Thymus (tissue), 11 donors: ENCODE results near the gene BICDL1. TPM values are rescaled to one million over a fixed set of nuclear protein-coding genes. Genes with fewer than 3 reads are reported as not detected.
"Not testable (repeated sequence)": the region's sequence is repeated elsewhere in the genome, so short reads cannot be mapped to it uniquely, and the experiment has no call there.

Experiments
- DNase-seq, 9 donors: peaks; one replicate each; pipeline ENCODE4 v3.0.0-alpha.2; 2013; ENCODE audit warnings: low spot score in 9 of 9, low read depth in 6 of 9, missing footprints in 1 of 9
- H3K27ac ChIP-seq, 2 donors: one replicate each; pipeline ENCODE4 v1.5.1; 2013; ENCODE audit warnings: control low read depth in 1 of 2, low read depth in 1 of 2, low read length in 1 of 2, mild to moderate bottlenecking in 1 of 2, moderate library complexity in 1 of 2
- H3K27me3 ChIP-seq, 2 donors: one replicate each; pipeline ENCODE4 v1.5.1; 2013; ENCODE audit warnings: low read length in 1 of 2; ENCODE audit not compliant: control insufficient read depth in 2 of 2, insufficient read depth in 1 of 2
- H3K36me3 ChIP-seq, 2 donors: one replicate each; pipeline ENCODE4 v1.5.1; 2013; ENCODE audit warnings: low read length in 1 of 2, mild to moderate bottlenecking in 1 of 2, moderate library complexity in 1 of 2; ENCODE audit not compliant: control insufficient read depth in 2 of 2, insufficient read depth in 2 of 2
- H3K4me1 ChIP-seq, 2 donors: one replicate each; pipeline ENCODE4 v1.5.1; 2013; ENCODE audit warnings: low read length in 2 of 2; ENCODE audit not compliant: control insufficient read depth in 2 of 2, insufficient read depth in 2 of 2
- H3K4me3 ChIP-seq, 2 donors: one replicate each; pipeline ENCODE4 v1.5.1; 2013; ENCODE audit warnings: low read length in 2 of 2, control low read depth in 1 of 2, mild to moderate bottlenecking in 1 of 2
- H3K9me3 ChIP-seq, 2 donors: one replicate each; pipeline ENCODE4 v1.5.1; 2013; ENCODE audit warnings: low read length in 1 of 2, mild to moderate bottlenecking in 1 of 2; ENCODE audit not compliant: control insufficient read depth in 2 of 2, insufficient read depth in 1 of 2
- WGBS: extraction: QIAGEN DNeasy Blood & Tissue Kit; methylation state at CpG from one replicate; pipeline ENCODE4 v1.1.7; 2013; 5-methylcytosine and 5-hydroxymethylcytosine counted together
- polyA plus RNA-seq: library from polyadenylated mRNA; stranded (reverse); fragments of 200-250 nt; gene quantifications from one replicate; pipeline ENCODE4 v1.2.3, GENCODE V29; 2013
- total RNA-seq: library from RNA; stranded (reverse); fragments of 120-200 nt; gene quantifications from one replicate; pipeline ENCODE4 v1.2.4, GENCODE V29; 2013
- donor health status: healthy.

Gene BICDL1
- total and polyA plus RNA-seq, 2 donors, result 18.7 to 67.6 TPM

GRCh38 chr12:120013659-120014380 lies 24.8 kb downstream of the BICDL1 start:
- peak in 5 of 9 donors; percentile 31 to 73 (median 39) for DNase-seq
- Histone ChIP-seq H3K4me1 (peaks cover 0 to 13% of the 10 kb centered on the region in 2 donors), H3K36me3 (peaks cover 0 to 7% of the 10 kb centered on the region in 2 donors), H3K4me3 (no peak overlapping the region), H3K9me3 (no peaks in the 10 kb centered on the region), H3K27ac (peak overlapping the region; percentile 71 to 72), H3K27me3 (no peaks in the 10 kb centered on the region)
- WGBS, result 80% methylated on average over 9 of the region's 9 CpGs

- H3K36me3 ChIP-seq, H3K9me3 ChIP-seq, H3K4me3 ChIP-seq, DNase-seq, H3K27me3 ChIP-seq: not testable (repeated sequence)
- peaks cover 0 to 13% of the 10 kb centered on the region in 2 donors for H3K4me1 ChIP-seq
- 94% methylated on average over 11 of the region's 11 CpGs for WGBS
- H3K27ac ChIP-seq, result peak overlapping the region; percentile 72 to 77
These were observed 25.3 kb downstream of the BICDL1 start for GRCh38 chr12:120014381-120014735.

- H3K27me3 ChIP-seq, result no peaks in the 10 kb centered on the region
- no peaks in the 10 kb centered on the region for H3K9me3 ChIP-seq
- no peak overlapping the region for H3K4me3 ChIP-seq
- 65% methylated on average over 3 of the region's 3 CpGs for WGBS
- H3K27ac ChIP-seq, result peak overlapping the region; percentile 72 to 86
- DNase-seq, result peak in 4 of 9 donors; percentile 13 to 49 (median 14)
- peaks cover 0 to 13% of the 10 kb centered on the region in 2 donors for H3K4me1 ChIP-seq
- peaks cover 0 to 4% of the 10 kb centered on the region in 2 donors for H3K36me3 ChIP-seq
These were observed 26.3 kb downstream of the BICDL1 start for GRCh38 chr12:120015313-120015712.

GRCh38 chr12:120016199-120016598 lies 27.2 kb downstream of the BICDL1 start:
- 96% methylated on average over 2 of the region's 2 CpGs for WGBS
- not testable (repeated sequence) for DNase-seq, H3K4me3 ChIP-seq, H3K27me3 ChIP-seq, H3K9me3 ChIP-seq, H3K4me1 ChIP-seq, H3K36me3 ChIP-seq
- H3K27ac ChIP-seq, result peak overlapping the region in 1 of 2 donors; percentile 2

- no peak for DNase-seq
- no peak overlapping the region for H3K27ac ChIP-seq
- no peaks in the 10 kb centered on the region for H3K9me3 ChIP-seq
- peaks cover 0 to 3% of the 10 kb centered on the region in 2 donors for H3K36me3 ChIP-seq
- peaks cover 0 to 6% of the 10 kb centered on the region in 2 donors for H3K4me1 ChIP-seq
- no peaks in the 10 kb centered on the region for H3K27me3 ChIP-seq
- no peak overlapping the region for H3K4me3 ChIP-seq
These were observed 30.2 kb downstream of the BICDL1 start for GRCh38 chr12:120019197-120019596.

GRCh38 chr12:120019938-120020337 lies 30.9 kb downstream of the BICDL1 start:
- peaks cover 0 to 3% of the 10 kb centered on the region in 2 donors for H3K36me3 ChIP-seq
- WGBS, result 98% methylated on average over 5 of the region's 5 CpGs
- no peaks in the 10 kb centered on the region for H3K27me3 ChIP-seq
- peaks cover 0 to 2% of the 10 kb centered on the region in 2 donors for H3K4me1 ChIP-seq
- DNase-seq, result no peak
- H3K4me3 ChIP-seq, result no peak overlapping the region
- no peak overlapping the region for H3K27ac ChIP-seq
- H3K9me3 ChIP-seq, result no peaks in the 10 kb centered on the region

GRCh38 chr12:120024193-120024592 lies 35.2 kb downstream of the BICDL1 start:
- Histone ChIP-seq H3K27me3 (no peaks in the 10 kb centered on the region), H3K27ac (no peak overlapping the region), H3K9me3 (no peaks in the 10 kb centered on the region), H3K36me3 (peaks cover 0 to 6% of the 10 kb centered on the region in 2 donors), H3K4me1 (no peaks in the 10 kb centered on the region), H3K4me3 (no peak overlapping the region)
- WGBS, result 98% methylated on average over 2 of the region's 2 CpGs
- DNase-seq, result no peak

GRCh38 chr12:120025640-120026039 lies 36.6 kb downstream of the BICDL1 start:
- no peaks in the 10 kb centered on the region for H3K27me3 ChIP-seq

GRCh38 chr12:120032242-120032641 lies 43.2 kb downstream of the BICDL1 start:
- Histone ChIP-seq H3K36me3 (no peaks in the 10 kb centered on the region), H3K9me3 (no peaks in the 10 kb centered on the region), H3K4me1 (no peaks in the 10 kb centered on the region), H3K4me3 (no peak overlapping the region), H3K27me3 (no peaks in the 10 kb centered on the region), H3K27ac (no peak overlapping the region)
- no peak for DNase-seq

More at GRCh38 chr12:120025640-120026039, 36.6 kb downstream of the BICDL1 start:
- no peak overlapping the region for H3K27ac ChIP-seq
- DNase-seq, result no peak
- no peaks in the 10 kb centered on the region for H3K4me1 ChIP-seq
- no peaks in the 10 kb centered on the region for H3K9me3 ChIP-seq
- H3K4me3 ChIP-seq, result no peak overlapping the region
- peaks cover 0 to 6% of the 10 kb centered on the region in 2 donors for H3K36me3 ChIP-seq
- 98% methylated on average over 2 of the region's 2 CpGs for WGBS
